HG02885 (cell line): ENCODE data around the gene SAMSN1.
"Not testable (repeated sequence)": the region's sequence is repeated elsewhere in the genome, so short reads cannot be mapped to it uniquely, and the experiment has no call there.

Experiments used
- ATAC-seq: cut with Tn5 transposase; IDR thresholded peaks from one replicate; pipeline ENCODE4 v1.9.1; 2021; ENCODE audit warnings: mild to moderate bottlenecking; ENCODE audit not compliant: unreplicated experiment, poor library complexity

Gene SAMSN1

DNA sequence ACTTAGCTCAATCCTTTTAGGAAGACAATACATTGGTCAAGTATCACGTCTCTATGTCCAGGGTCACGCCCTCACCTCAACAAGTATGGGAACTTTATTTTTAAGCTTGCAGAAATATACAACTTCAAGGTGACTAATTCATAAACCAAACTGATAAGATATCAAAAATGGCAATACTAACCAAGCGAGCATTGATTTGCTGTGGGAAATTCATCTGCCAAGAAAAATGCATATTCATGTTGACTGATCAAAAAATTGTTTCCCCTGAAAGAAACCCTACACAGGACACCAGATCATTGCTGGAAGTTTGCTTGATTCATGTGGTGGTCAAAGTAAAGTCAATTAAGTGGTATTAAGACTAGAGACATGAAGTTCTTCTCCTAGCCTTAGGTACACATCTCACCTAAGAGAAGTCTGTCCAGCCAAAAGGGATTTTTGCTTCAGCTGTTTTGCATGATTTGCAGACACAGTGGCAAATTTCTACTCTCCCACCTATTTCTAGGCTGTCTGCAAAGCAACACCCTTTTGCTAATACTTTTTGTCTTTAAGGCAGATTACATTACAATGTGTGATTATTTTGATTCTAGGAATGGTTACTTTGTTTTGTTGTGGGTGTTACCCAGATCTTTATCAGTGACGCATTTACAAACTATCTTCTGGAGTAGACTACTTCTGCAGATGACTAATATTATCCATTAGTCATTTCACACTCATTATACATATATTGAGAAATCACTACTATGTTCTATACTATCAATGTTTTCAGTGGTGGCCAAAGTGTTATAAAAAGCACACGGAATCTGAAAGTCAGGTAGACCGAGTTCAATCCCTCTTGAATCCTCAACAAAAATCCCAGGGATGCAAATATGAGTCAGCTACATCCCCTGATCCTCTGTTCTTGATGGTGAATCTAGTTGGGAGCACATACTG, 12.4 kb downstream of the SAMSN1 start:
- peak; percentile 90 for ATAC-seq

DNA sequence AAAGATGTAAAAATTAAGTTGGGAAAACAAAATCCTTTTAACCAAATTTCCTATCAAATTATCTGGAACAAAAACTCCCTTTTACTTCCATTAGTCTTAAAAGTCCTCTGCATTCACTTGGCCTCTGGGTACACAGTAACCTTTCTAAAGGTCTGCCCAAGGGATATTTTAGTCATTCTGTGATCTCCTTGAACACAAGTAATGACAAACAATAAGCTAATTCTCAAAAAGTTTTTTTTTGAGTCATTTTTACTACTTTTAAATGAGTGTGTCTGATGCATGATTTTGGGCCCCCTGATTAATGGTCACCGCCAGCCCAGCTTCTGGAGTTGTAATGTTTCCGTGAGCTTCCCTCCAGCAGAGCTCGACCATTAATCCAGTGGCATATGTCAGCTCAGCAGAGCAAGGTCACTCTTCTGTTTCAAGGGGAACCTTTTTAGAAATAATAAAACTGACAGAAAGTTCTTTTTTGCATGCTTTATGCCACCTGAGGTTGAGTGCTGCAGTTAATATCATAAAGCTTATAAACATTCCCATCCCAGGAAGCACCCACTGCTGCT, 14.3 kb downstream of the SAMSN1 start:
- ATAC-seq = no peak

DNA sequence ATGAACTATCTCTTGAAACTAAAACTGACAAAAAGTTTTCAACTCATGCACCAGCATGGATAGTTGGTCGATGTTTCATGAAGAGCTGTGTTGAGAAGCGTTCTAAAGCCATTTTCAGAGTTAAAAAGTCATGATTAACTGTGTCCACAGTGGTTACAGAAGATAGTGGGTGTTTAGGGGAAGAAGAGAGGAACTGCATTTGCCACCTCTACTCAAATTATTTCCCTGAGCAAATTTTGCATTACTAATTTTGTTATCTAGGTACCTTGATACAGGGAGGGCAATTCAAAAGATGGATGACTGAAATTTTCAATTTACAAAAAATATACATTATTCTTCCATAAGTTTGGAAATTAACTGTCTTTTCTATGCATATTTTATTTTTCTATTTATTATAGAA, 15.5 kb downstream of the SAMSN1 start:
- no peak for ATAC-seq

DNA sequence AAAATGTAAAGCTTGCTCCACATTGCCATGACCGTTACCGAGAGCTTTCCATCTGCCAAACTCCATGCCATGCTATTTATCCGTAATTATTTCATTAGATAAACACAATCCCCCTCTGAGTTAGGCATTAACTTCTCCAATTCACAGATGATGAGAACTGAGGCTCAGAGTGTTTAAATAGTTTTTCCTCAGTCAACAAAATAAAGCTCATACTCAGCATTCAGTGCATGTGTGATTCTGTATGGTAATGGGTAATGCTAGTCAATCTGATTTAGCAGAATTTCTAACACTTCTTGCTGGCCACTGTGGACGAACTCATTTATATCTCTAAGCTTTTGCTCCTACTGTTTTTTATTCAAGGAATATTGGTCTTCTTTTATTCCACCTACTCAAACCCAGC, 17.3 kb downstream of the SAMSN1 start:
- ATAC-seq = no peak

DNA sequence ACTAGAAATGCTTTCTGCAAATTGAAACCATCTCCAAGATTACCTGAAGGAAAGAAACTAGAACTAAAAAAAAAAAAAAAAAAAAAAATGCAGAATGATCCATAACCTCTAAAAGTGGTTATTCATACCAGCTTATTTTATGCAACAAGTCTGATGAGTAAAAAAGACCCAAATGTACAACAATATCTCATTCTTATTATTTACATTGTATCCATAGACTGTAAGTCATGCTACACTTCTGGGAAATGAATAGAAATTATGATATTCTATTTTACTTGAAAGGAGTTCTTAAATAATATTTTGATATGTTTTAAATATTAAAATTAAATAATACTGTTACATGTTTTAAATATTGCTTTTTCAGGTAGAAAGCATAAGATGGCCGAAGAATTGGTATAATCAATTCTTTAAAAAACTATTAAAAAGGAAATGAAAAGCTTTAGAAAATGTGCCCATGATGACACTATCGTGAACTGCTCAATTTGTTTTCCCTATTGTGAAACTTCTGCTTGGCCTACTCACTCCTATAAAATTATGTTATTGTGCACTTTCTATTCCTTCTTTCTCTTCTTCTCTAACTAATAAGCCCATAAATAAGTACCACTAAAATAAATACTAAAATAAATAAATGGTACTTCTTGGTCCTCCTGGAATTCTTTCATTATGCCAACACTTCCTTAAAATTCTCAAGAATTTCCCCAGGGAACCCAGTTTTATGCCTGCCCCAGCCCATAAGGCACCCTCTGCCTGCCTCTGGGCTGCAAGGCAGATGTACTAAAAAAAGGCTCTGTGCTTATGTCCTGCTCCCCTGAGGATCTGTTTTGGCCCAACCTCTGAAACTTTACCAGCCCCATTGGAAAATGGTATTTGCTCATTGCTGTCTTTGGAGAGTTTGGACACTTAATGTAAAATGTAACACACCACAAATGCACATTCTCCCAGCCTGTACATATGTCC, 18.1 kb downstream of the SAMSN1 start:
- no peak for ATAC-seq

DNA sequence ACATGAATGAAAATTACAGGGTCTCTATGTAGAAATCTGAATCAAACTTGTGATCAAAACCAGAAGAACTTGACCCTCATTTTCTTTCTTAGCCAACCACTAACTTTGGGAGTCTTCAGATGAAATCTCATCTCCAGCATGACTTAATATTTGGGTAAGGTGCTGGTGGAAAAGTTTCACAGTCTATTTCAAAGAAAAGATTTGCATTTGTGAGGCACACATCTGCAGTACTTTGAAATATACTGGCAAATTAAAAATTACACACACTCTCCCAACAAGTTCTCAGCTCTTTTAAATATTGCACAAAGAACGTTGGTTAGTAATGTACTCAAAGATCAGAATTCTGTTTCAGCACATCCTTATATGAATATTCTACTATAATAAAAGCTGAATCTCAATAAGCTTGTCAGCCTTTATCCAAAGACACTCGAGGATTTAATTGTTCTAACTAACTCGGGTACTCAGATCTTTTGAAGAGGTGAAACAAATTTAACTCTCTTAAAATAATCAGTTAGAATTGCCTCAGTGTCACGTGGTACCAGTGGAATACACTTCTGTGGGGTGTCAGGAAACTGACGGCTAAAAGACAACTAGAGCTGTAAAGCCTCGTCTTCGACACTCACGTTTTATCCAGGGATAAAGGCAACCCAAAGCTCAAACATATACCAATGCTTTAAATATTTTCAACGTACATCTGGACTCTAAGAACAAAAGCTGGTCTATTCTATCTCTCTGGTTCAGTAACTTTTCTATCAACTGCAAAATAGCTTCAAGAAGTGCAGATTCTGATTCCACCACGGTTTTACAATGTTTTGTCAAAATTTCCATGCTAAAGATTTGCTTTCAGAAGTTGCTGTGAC, 19.0 kb downstream of the SAMSN1 start:
- peak; percentile 33 for ATAC-seq

DNA sequence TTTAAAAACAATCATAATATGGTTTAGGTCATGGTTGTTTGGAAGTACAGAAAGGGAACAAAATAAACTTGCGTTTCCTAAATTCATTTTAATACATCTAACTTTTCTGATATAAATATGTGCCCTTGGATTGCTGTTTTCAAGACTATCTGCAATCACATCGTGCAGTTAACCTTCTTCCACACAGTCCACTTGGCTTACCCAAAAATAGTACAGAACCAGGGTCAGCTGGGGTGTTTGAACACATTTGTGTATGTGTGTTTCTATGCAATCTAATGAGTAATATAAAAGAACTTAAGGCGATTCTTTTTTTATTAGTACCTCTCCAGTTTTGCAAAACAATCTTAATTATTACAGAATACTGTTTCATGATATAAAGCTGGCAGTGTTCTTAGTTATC, 19.9 kb downstream of the SAMSN1 start:
- ATAC-seq = no peak

DNA sequence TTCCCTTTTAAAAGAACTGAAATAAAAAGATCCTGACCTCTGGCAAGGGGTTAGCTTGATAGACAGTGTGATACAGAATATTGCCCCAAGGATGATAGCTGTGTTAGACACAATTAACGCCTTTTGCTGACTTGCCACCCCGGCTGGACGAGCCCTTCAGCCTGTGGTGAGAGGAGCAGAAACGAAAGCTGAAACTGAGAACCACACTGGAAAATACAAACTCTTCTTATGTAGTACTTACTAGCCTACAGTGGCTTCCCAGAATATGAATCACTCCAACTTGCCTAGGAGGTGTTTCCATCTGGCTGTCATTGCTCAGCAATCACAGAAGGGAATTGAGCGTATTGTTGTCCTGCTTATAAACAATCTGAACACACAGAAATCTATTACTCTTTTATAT, 22.9 kb downstream of the SAMSN1 start:
- peak; percentile 82 for ATAC-seq

DNA sequence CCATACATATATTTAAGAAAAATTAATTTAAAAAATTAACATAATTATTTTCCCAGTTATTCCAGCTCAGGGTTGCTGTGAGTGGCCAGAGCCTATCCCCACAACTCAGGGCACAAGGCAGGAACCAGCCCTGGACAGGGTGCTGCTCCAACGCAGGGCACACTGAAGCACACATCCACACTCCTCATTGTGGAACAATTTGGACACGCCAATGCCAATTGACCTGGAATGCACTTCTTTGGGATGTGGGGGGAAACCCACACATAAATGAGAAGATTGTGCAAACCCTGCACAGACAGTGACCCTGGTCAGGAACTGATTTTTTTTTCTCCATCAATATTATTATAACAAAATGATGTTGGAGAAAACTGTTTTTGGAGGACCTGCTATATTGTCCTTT, 23.4 kb downstream of the SAMSN1 start:
- ATAC-seq = no peak

DNA sequence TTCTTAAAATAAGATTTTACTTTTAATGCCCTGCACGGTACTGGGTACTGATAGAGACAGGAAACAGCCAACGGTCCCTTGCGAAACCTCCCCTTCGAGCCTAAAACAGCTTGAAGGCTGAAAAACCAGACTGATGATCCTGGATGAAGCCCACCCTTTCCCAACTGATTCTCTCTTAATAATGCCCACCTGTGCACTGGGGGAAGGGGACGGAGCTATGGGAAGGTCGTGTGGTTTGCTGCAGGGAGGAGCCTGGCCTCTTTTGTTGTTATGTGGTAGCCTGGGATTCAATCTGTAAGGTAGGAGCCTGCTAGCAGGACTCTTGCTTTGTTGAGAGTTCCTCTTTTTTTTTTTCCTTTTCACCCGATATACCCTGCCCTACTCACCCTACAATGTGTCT, 25.6 kb downstream of the SAMSN1 start:
- ATAC-seq = peak; percentile 38

DNA sequence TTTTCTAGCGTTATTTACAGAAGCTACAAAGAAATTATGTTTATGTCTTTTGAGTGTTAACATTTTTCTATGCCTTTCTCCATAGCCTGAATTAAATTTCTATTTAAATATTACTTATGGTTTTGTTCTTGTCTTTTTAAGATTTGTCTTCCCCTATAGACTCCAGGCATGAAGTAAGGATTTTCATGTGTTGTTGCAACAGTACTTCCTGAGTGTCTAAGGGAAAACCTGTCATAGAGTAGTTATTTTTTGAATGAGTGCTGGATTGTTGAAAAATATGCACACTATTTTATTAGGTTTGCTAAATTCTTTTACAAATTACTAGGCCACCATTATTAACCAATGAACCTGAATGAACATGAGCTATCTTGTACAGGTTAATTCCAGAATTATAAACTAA, 27.1 kb downstream of the SAMSN1 start:
- no peak for ATAC-seq

DNA sequence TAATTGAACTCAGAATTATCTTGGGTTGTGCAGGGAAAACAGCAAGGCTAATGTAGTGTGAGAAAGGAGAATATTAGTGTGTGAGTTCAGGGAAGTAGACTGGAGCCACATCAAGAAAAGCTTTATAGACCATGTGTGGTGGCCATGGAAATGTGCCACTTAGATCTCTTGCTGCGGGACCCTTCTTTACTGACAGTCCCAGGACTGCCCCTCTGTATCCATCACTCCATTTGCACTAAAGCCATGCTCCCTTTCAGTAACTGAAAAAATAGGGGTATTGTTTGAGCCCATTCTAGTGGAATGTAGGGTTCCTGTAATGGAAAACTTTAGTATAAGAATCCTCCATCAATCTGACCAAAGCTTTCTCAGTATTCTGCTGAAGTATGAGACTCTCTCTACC, 32.3 kb downstream of the SAMSN1 start:
- ATAC-seq = no peak

DNA sequence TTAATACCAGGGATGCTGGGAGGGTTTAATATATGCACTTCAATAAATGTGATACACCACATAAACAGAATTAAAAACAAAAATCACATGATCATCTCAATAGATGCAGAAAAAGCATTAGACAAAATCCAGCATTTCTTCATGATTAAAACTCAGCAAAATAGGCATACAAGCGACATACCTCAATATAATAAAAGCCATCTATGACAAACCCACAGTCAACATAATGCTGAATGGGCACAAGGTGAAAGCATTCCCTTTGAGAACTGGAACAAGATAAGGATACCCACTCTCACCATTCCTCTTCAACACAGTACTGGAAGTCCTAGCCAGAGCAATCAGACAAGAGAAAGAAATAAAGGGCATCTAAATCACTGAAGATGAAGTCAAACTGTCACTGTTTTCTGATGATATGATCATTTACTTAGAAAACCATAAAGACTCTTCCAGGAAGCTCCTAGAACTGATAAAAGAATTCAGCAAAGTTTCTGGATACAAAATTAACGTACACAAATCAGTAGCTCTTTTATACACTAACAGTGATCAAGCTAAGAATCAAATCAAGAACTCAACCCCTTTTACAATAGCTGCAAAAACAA, 39.2 kb downstream of the SAMSN1 start:
- not testable (repeated sequence) for ATAC-seq

DNA sequence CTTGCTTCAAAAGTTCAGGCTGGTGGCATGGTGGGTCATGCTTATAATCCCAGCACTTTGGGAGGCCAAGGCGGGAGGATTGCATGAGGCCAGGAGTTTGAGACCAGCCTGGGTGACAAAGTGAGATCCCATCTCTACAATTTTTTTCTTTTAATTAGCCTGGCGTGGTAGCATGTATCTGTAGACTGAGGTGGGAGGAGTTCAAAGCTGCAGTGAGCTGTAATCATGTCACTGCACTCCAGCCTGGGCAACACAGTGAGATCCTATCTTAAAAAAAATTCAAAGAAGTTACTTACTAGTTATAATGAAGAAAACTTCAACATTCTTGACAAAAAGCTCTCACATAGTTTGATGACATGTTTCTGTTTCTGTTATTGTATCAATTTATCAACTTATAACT, 45.2 kb downstream of the SAMSN1 start:
- no peak for ATAC-seq

DNA sequence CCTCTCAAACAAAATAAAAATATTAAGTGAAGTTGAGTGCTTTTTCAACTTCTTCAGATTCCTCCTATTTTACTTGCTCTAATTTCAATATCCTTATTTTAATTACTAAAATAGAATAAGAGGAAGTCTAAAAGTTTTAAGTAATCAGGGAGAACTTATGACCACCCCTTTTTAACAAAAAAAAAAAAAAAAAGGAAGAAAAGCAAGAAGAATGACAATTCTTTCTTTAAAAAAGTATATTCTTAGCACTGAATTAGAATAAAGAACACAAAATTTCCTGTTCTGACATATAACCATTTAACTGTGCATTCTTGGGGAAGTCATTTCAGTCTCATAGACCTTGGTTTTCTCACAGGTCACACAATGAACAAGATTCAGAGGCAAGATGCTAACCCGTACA, 46.8 kb downstream of the SAMSN1 start:
- ATAC-seq = no peak

DNA sequence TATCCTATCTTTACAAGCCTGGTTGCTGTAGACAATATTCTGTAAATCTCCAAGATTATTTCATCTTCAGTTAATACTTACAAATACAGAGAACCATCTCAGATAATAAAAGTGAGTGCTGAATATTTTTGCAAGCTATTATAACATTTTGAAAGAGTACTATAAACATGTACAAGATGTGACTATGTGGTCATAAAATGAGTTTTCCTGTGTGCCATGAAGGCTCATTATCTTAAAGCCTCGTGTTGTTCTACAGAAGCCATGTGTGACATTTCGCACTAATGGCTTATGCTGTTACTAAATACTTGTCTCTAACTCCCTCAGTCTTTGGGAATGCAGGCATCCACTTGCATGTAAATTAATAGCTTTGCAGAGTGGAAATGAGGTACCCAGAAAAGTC, 48.3 kb downstream of the SAMSN1 start:
- ATAC-seq = no peak

DNA sequence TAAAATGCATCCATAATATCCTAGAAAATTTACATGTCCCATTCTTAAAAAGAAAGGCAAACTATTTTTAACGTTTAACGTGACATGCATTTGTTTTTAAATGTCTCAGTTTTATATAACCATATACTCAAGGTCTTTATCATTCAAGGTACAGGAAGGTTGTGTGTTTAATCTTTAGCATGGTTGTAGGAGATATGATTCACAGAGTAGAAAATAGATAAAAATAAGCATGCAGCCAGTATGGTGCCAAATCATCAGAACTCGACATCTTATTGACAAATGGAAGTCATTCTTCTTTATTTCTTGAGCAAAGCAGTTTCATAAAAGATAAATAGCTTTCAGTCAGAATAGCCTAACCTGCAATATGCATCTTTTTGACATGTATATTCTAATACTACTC, 51.0 kb downstream of the SAMSN1 start:
- no peak for ATAC-seq

DNA sequence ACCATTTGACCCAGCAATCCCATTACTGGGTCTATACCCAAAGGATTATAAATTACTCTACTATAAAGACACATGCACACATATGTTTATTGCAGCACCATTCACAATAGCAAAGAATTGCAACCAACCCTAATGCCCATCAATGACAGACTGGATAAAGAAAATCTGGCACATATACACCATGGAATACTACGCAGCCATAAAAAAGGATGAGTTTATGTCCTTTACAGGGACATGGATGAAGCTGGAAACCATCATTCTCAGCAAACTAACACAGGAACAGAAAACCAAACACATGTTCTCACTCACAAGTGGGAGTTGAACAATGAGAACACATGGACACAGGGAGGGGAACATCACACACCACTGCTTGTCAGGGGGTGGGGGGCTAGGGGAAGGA, 51.9 kb downstream of the SAMSN1 start:
- not testable (repeated sequence) for ATAC-seq

DNA sequence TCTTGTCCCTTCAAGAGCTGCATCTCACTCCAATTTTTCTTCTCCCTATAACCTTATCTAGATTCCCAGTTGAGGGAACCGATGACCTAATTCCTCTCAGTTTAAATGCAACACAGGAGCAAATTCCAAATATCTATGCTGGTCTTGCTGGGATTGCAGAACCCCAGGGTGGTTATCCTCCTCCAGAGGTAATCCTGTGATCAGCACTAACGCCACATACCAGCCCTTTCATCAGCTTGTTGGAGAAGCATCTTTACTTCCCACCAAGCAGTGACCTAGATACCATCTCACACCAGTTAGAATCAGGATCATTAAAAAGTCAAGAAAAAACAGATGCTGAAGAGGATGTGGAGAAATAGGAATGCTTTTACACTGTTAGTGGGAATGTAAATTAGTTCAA, 52.4 kb downstream of the SAMSN1 start:
- ATAC-seq = no peak

DNA sequence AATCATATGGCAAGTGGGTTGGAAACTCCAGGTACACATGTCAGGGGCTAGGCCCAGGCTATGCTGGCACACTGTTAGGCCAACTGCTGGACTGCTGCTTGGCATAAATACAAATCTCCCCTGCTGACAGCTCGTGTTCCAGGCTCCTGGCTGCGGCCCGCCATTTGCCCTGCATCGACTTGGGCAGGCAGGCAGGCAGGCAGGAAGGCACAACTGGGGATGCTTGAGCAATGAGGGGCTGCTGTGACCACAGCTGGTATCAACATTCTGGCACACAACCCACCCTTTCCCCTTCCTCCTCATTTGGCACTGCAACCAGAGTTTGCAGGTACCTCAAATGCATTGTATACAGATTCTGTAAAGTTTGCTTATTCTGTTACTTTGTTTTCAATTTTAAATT, 53.2 kb downstream of the SAMSN1 start:
- no peak for ATAC-seq
